C1 segment of cervical spinal cord (tissue), 14 donors: ENCODE results near the gene XPR1.
"Not testable (repeated sequence)": the region's sequence is repeated elsewhere in the genome, so short reads cannot be mapped to it uniquely, and the experiment has no call there.

Experiments used
- DNase-seq, 14 donors: peaks; one replicate each; lab custom pipeline; 2025; lab: John Stamatoyannopoulos, UW

XPR1 gene

GRCh38 chr1:180644526-180645192, 12.8 kb downstream of the XPR1 start:
- no peak for DNase-seq

GRCh38 chr1:180645261-180645660, 13.4 kb downstream of the XPR1 start:
- not testable (repeated sequence) for DNase-seq

- DNase-seq = no peak
These were observed 14.3 kb downstream of the XPR1 start for GRCh38 chr1:180646093-180646492.

GRCh38 chr1:180646547-180646946, 14.7 kb downstream of the XPR1 start:
- peak in 1 of 14 donors; percentile 1 for DNase-seq

- no peak for DNase-seq
These were observed 21.0 kb downstream of the XPR1 start for GRCh38 chr1:180652792-180653191.

GRCh38 chr1:180662709-180663108, 30.9 kb downstream of the XPR1 start:
- no peak for DNase-seq

- no peak for DNase-seq
These were observed 38.9 kb downstream of the XPR1 start for GRCh38 chr1:180670681-180671080.

- DNase-seq = no peak
These were observed 40.3 kb downstream of the XPR1 start for GRCh38 chr1:180672105-180672504.

- no peak for DNase-seq
These were observed 40.7 kb downstream of the XPR1 start for GRCh38 chr1:180672505-180672904.

GRCh38 chr1:180674603-180675530, 43.0 kb downstream of the XPR1 start:
- DNase-seq = no peak

- no peak for DNase-seq
These were observed 43.8 kb downstream of the XPR1 start for GRCh38 chr1:180675586-180675985.

GRCh38 chr1:180680558-180681144, 48.8 kb downstream of the XPR1 start:
- no peak for DNase-seq

GRCh38 chr1:180683117-180683516, 51.3 kb downstream of the XPR1 start:
- not testable (repeated sequence) for DNase-seq

- DNase-seq = no peak
These were observed 59.6 kb downstream of the XPR1 start for GRCh38 chr1:180691322-180691913.

GRCh38 chr1:180693564-180694244, 61.9 kb downstream of the XPR1 start:
- DNase-seq = no peak

- no peak for DNase-seq
These were observed 63.5 kb downstream of the XPR1 start for GRCh38 chr1:180695282-180695681.

GRCh38 chr1:180696361-180696760, 64.5 kb downstream of the XPR1 start:
- no peak for DNase-seq

- DNase-seq = no peak
These were observed 66.8 kb downstream of the XPR1 start for GRCh38 chr1:180698580-180698979.

GRCh38 chr1:180702376-180702775, 70.6 kb downstream of the XPR1 start:
- not testable (repeated sequence) for DNase-seq

GRCh38 chr1:180710746-180711145, 78.9 kb downstream of the XPR1 start:
- not testable (repeated sequence) for DNase-seq

GRCh38 chr1:180711260-180711659, 79.4 kb downstream of the XPR1 start:
- DNase-seq = not testable (repeated sequence)
